A673 (cell line): Measurements from ENCODE around the gene PRMT7.

Source experiments
- EZH2 ChIP-seq: fragments of 200-600 bp; sonication (generic); IDR thresholded peaks from 2 replicates; pipeline ENCODE4 v1.6.1; 2017; ENCODE audit warnings: borderline replicate concordance, low read depth, mild to moderate bottlenecking, mixed read lengths, antibody characterized with exemption, low read length; ENCODE audit not compliant: poor library complexity, severe bottlenecking
- TF ChIP-seq, protein P1 (sequence below): fragments of 300-800, 200-600 bp; sonication (generic); conservative IDR thresholded peaks from 2 replicates; pipeline ENCODE4 v1.5.1; 2017; ENCODE audit warnings: low read depth, mild to moderate bottlenecking, antibody characterized with exemption, low read length, moderate library complexity, mixed read lengths

DNA sequence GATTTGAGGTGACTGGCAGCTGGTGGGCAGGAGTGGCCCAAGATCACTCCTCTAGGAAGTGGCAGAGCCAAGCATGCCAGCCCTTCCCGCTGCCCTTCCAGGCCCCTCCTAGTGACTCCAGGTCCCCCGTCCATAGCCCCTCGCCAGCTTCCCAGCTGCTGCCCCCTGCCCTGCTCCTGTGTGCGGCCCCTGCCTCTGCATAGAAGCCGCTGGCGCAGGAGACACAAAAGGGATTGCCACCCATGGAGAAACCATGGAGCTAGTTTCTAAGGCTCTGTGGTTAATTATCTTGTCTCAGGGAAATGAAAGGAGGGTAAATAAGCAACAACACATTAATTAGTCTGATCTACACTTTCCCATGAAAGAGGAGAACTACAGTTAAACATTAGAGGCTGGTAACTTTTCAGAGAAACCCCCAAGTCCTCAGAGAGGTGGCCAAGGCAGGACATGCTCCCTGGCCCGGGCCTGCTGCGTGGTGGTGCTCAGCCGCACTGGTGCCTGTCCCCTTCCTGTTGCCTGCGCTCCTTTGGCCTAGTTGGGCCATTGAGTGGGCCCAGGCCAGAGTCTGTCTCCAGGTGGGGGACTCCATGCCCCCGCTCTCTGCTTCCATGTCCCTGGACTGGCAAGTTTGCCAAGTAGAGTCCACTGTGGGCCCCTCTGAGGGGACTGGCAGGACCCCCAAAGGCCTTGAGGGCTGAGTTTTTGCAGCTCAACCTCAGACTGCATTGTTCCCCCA, 65.2 kb downstream of the PRMT7 start:
- TF ChIP-seq, protein P1, sequence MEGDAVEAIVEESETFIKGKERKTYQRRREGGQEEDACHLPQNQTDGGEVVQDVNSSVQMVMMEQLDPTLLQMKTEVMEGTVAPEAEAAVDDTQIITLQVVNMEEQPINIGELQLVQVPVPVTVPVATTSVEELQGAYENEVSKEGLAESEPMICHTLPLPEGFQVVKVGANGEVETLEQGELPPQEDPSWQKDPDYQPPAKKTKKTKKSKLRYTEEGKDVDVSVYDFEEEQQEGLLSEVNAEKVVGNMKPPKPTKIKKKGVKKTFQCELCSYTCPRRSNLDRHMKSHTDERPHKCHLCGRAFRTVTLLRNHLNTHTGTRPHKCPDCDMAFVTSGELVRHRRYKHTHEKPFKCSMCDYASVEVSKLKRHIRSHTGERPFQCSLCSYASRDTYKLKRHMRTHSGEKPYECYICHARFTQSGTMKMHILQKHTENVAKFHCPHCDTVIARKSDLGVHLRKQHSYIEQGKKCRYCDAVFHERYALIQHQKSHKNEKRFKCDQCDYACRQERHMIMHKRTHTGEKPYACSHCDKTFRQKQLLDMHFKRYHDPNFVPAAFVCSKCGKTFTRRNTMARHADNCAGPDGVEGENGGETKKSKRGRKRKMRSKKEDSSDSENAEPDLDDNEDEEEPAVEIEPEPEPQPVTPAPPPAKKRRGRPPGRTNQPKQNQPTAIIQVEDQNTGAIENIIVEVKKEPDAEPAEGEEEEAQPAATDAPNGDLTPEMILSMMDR = no peak
- no peak for TF ChIP-seq EZH2
